Endothelial cell of umbilical vein (primary cell): ENCODE data around the gene NKX1-2.
"Not testable (repeated sequence)": the region's sequence is repeated elsewhere in the genome, so short reads cannot be mapped to it uniquely, and the experiment has no call there.

Experiments
- EZH2 ChIP-seq: IDR thresholded peaks from 2 replicates; pipeline ENCODE4 v1.6.1; 2012; ENCODE audit warnings: borderline replicate concordance, low read depth, mild to moderate bottlenecking, moderate library complexity, low read length, inconsistent platforms; ENCODE audit not compliant: severe bottlenecking
- TF ChIP-seq, protein P1 (sequence below), 2 donors: IDR thresholded peaks; 1 replicate in 1 of 2; 2 replicates in 1 of 2; pipeline ENCODE4 v1.5.1; 2011; ENCODE audit warnings: low read length in 2 of 2, mild to moderate bottlenecking in 2 of 2, moderate library complexity in 2 of 2, control low read depth in 1 of 2, inconsistent platforms in 1 of 2, low read depth in 1 of 2; ENCODE audit not compliant: insufficient read depth in 1 of 2; ENCODE audit errors: extremely low read depth in 1 of 2
- TF ChIP-seq, protein P2 (sequence below): IDR thresholded peaks from 2 replicates; pipeline ENCODE4 v1.6.1; 2011; ENCODE audit not compliant: insufficient read depth, insufficient read length

DNA sequence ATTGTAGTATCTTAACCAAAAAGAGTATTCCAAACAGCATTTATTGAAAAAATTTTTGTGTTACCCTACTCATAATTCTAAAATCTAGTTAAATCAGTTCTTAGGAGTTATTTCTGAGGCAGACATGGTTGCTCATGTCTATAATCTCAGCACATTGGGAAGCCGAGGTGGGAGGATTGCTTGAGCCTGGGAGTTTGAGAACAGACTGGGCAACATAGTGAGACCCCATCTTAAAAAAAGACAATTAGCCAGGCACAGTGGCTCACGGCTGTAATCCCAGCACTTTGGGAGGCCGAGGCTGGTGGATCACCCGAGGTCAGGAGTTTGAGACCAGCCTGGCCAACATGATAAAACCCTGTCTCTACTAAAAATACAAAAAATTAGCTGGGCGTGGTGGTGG lies 8.1 kb downstream of the NKX1-2 start:
- TF ChIP-seq, protein P1, sequence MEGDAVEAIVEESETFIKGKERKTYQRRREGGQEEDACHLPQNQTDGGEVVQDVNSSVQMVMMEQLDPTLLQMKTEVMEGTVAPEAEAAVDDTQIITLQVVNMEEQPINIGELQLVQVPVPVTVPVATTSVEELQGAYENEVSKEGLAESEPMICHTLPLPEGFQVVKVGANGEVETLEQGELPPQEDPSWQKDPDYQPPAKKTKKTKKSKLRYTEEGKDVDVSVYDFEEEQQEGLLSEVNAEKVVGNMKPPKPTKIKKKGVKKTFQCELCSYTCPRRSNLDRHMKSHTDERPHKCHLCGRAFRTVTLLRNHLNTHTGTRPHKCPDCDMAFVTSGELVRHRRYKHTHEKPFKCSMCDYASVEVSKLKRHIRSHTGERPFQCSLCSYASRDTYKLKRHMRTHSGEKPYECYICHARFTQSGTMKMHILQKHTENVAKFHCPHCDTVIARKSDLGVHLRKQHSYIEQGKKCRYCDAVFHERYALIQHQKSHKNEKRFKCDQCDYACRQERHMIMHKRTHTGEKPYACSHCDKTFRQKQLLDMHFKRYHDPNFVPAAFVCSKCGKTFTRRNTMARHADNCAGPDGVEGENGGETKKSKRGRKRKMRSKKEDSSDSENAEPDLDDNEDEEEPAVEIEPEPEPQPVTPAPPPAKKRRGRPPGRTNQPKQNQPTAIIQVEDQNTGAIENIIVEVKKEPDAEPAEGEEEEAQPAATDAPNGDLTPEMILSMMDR (IDR thresholded peaks at IDR 0.05; ENCODE audit: extremely low read depth in 1 of 2, insufficient read depth in 1 of 2, low read depth in 1 of 2, low read length in 2 of 2): not testable (repeated sequence)
- not testable (repeated sequence) for TF ChIP-seq EZH2
- TF ChIP-seq, protein P2, sequence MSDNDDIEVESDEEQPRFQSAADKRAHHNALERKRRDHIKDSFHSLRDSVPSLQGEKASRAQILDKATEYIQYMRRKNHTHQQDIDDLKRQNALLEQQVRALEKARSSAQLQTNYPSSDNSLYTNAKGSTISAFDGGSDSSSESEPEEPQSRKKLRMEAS: not testable (repeated sequence)
